GM19397 (cell line): ENCODE results near the gene IGFBP5.

Source experiments
- ATAC-seq: cut with Tn5 transposase; IDR thresholded peaks from one replicate; pipeline ENCODE4 v1.9.1; 2021; ENCODE audit warnings: mild to moderate bottlenecking, moderate library complexity; ENCODE audit not compliant: unreplicated experiment

Gene IGFBP5

GRCh38 chr2:216690456-216690852, 4.9 kb downstream of the IGFBP5 start:
- no peak for ATAC-seq

GRCh38 chr2:216689397-216689796, 6.0 kb downstream of the IGFBP5 start:
- no peak for ATAC-seq

- ATAC-seq: no peak
These were observed 6.5 kb downstream of the IGFBP5 start for GRCh38 chr2:216688731-216689340.

GRCh38 chr2:216687646-216688045, 7.7 kb downstream of the IGFBP5 start:
- ATAC-seq: no peak

GRCh38 chr2:216687111-216687510, 8.2 kb downstream of the IGFBP5 start:
- no peak for ATAC-seq

- no peak for ATAC-seq
These were observed 9.9 kb downstream of the IGFBP5 start for GRCh38 chr2:216685327-216685875.

- no peak for ATAC-seq
These were observed 11.5 kb downstream of the IGFBP5 start for GRCh38 chr2:216683846-216684245.

GRCh38 chr2:216681683-216682082, 13.7 kb downstream of the IGFBP5 start:
- no peak for ATAC-seq

GRCh38 chr2:216680951-216681629, 14.3 kb downstream of the IGFBP5 start:
- no peak for ATAC-seq

- no peak for ATAC-seq
These were observed 15.7 kb downstream of the IGFBP5 start for GRCh38 chr2:216679658-216680024.

GRCh38 chr2:216678813-216679657, 16.3 kb downstream of the IGFBP5 start:
- no peak for ATAC-seq

- ATAC-seq: no peak
These were observed 17.3 kb downstream of the IGFBP5 start for GRCh38 chr2:216678098-216678465.

GRCh38 chr2:216677439-216678097, 17.8 kb downstream of the IGFBP5 start:
- ATAC-seq: no peak

- no peak for ATAC-seq
These were observed 18.7 kb downstream of the IGFBP5 start for GRCh38 chr2:216676630-216677029.

GRCh38 chr2:216674376-216674775, 21.0 kb downstream of the IGFBP5 start:
- no peak for ATAC-seq

GRCh38 chr2:216673609-216674008, 21.7 kb downstream of the IGFBP5 start:
- no peak for ATAC-seq

GRCh38 chr2:216673021-216673420, 22.3 kb downstream of the IGFBP5 start:
- no peak for ATAC-seq

GRCh38 chr2:216672466-216672865, 22.9 kb downstream of the IGFBP5 start:
- no peak for ATAC-seq

- ATAC-seq: no peak
These were observed 23.5 kb downstream of the IGFBP5 start for GRCh38 chr2:216671791-216672343.

- no peak for ATAC-seq
These were observed 24.3 kb downstream of the IGFBP5 start for GRCh38 chr2:216671081-216671411.
